Motor neuron (in vitro differentiated cells): Measurements from ENCODE around the gene AK5. TPM values are rescaled to one million over a fixed set of nuclear protein-coding genes. Genes with fewer than 3 reads are reported as not detected.

ENCODE experiments used
- ATAC-seq, 8 experiments: fragments of 200-7000 bp; cut with Tn5 transposase; replicated peaks in 6 of 8; 2 replicates each; pipeline ENCODE4 v1.8.0; 2021; ENCODE audit warnings: mild to moderate bottlenecking in 8 of 8, moderate library complexity in 8 of 8
- H3K27ac ChIP-seq, 2 donors: fragments of 250-450 bp; sonication (Bioruptor Pico); 2 replicates each; pipeline ENCODE4 v1.9.0; 2021; ENCODE audit warnings: antibody characterized with exemption in 2 of 2, mild to moderate bottlenecking in 2 of 2, moderate library complexity in 1 of 2
- H3K4me1 ChIP-seq, 2 donors: fragments of 250-450 bp; sonication (Bioruptor Pico); replicated peaks in 1 of 2; 2 replicates each; pipeline ENCODE4 v1.6.1; 2021; ENCODE audit warnings: antibody characterized with exemption in 2 of 2, mild to moderate bottlenecking in 2 of 2, moderate library complexity in 1 of 2
- H3K4me3 ChIP-seq, 5 donors: fragments of 250-450 bp; sonication (Bioruptor Pico); 2 replicates each; pipeline ENCODE4 v1.9.0; 2021; ENCODE audit warnings: antibody characterized with exemption in 5 of 5, mild to moderate bottlenecking in 5 of 5, moderate library complexity in 4 of 5
- WGBS, 10 experiments: fragments of 450-650 bp; shearing (Covaris generic); methylation state at CpG; one replicate each; pipeline ENCODE4 v1.0.0; 2022; 5-methylcytosine and 5-hydroxymethylcytosine counted together
- in situ Hi-C, 9 experiments: fragments of 400-800 bp; cut with MboI; loops; one replicate each; pipeline ENCODE4 v1.15.0; 2021; ENCODE audit warnings: low sequenced_read_pairs in 9 of 9, low pct_unique_long_range_greater_than_20kb in 2 of 9; ENCODE audit not compliant: unreplicated experiment in 9 of 9
- total RNA-seq, 8 experiments: library from RNA; unstranded; fragments of 300-600 nt; gene quantifications; 2 replicates each; pipeline versions ENCODE4 v1.2.3 to v1.2.4, GENCODE V29; 2022

The AK5 gene
- total RNA-seq, 8 experiments from 2014 or later = 0.31 to 21.2 (median 4.3) TPM

- no peak for ATAC-seq
- in situ Hi-C loops = no loop called here
- H3K27ac ChIP-seq = no peak overlapping the region
- H3K4me1 ChIP-seq = peaks cover 5 to 9% of the 10 kb centered on the region in 2 donors
- WGBS, 10 experiments = 70 to 100% (median 94%) methylated on average over 1 to 2 of the region's 2 CpGs
- no peak overlapping the region for H3K4me3 ChIP-seq
Measured at GRCh38 chr1:77592906-77593305, 311.1 kb downstream of the AK5 start.

- Histone ChIP-seq H3K4me3 (no peak overlapping the region), H3K4me1 (peaks cover 5 to 9% of the 10 kb centered on the region in 2 donors), H3K27ac (no peak overlapping the region)
- WGBS, 10 experiments = 83 to 100% (median 98%) methylated on average over 1 of the region's 1 CpG
- in situ Hi-C loops = no loop called here
- peak in 1 of 8 experiments; percentile 23 for ATAC-seq
Measured at GRCh38 chr1:77594366-77595112, 312.7 kb downstream of the AK5 start.

GRCh38 chr1:77597310-77597709 is 315.5 kb downstream of the AK5 start:
- no peak overlapping the region for H3K4me3 ChIP-seq
- H3K4me1 ChIP-seq = peaks cover 5 to 9% of the 10 kb centered on the region in 2 donors
- no peak overlapping the region for H3K27ac ChIP-seq
- peak in 4 of 8 experiments; percentile 22 to 88 (median 74) for ATAC-seq
- WGBS, 10 experiments = 88 to 100% (median 100%) methylated on average over 1 of the region's 1 CpG; no CpG with 5 or more reads in 4 of the 10 experiments
- in situ Hi-C loops = no loop called here

- in situ Hi-C loops = no loop called here
- 91 to 100% (median 94%) methylated on average over 1 to 5 of the region's 5 CpGs; no CpG with 5 or more reads in 6 of the 10 experiments for WGBS, 10 experiments
- peak in 4 of 8 experiments; percentile 26 to 91 (median 84) for ATAC-seq
Measured at GRCh38 chr1:77605246-77606026, 323.6 kb downstream of the AK5 start.

GRCh38 chr1:77608893-77609292 is 327.1 kb downstream of the AK5 start:
- WGBS, 10 experiments = 91 to 100% (median 97%) methylated on average over 1 to 3 of the region's 3 CpGs
- Histone ChIP-seq H3K27ac (no peak overlapping the region), H3K4me1 (no peaks in the 10 kb centered on the region), H3K4me3 (no peak overlapping the region)
- no peak for ATAC-seq
- in situ Hi-C loops = no loop called here

More at GRCh38 chr1:77605246-77606026, 323.6 kb downstream of the AK5 start:
- Histone ChIP-seq H3K4me1 (no peaks in the 10 kb centered on the region), H3K27ac (no peak overlapping the region), H3K4me3 (no peak overlapping the region)

Other genes starting within 250 kb of the AK5 start
- 10 to 100 TPM; 13.5 to 37.3 (median 20.3) TPM for gene PIGK, start 62.6 kb upstream of the AK5 start, total RNA-seq